GM12874 (cell line): ENCODE data around the gene HAVCR2.
A peak's percentile ranks its signal among the peaks of the same experiment; 100 is the strongest.

Experiments
- CTCF ChIP-seq: IDR thresholded peaks from 2 replicates; pipeline ENCODE4 v1.5.1; 2011; ENCODE audit warnings: low read depth, mild to moderate bottlenecking, control low read depth, low read length, moderate library complexity; ENCODE audit not compliant: insufficient read depth

The HAVCR2 gene

GRCh38 chr5:157085930-157086329, 22.9 kb downstream of the HAVCR2 start:
- TF ChIP-seq CTCF = no peak

DNA sequence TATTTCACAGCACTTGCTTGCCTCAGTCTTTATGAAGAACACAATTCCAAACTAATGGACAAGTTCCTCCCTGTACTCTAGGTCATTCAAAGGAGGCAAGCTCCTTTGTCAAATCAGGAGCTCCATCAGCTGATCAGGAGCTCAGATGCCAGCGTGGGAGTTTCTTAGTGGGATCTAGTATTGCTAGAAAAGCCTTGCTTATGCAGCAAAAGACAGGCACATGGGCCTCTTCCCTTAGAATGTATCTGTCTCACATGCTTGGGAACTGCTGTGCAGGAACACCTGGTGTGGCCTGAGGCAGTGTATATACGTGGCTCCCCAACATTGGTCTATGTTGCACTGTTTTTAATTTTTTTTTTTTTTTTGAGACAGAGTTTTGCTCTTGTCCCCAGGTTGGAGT, 28.6 kb downstream of the HAVCR2 start:
- TF ChIP-seq CTCF = no peak

DNA sequence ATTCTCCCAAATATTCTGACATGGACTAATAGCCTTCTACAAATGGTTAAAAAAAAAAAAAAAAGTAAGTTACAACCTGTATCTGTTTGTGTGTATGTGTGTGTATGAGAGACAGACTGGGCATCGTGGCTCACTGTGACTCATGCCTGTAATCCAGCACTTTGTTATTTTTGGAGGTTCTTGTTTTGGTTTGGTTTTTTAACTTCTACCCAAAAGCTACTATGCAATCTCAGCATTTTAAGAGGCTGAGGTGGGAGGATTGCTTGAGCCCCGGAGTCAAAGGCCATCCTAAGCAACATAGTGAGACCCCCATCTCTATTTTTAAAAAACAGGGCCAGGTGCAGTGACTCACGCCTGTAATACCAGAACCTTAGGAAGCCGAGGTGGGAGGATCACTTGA, 32.3 kb downstream of the HAVCR2 start:
- TF ChIP-seq CTCF = no peak

DNA sequence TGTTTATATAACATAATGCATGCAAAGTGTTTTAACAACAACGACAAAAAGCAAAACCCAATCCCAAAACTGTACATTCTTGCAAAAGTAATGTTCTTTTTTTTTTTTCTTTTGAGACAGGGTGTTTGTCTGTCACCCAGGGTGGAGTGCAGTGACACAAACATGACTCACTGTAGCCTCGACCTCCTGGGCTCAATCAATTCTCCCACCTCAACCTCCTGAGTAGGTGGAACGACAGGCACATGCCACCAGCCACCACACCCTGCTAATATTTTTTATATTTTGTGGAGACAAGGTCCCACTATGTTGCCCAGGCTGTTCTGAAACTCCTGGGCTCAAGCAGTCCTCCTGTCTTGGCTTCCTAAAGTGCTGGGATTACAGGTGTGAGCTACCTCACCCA, 36.3 kb downstream of the HAVCR2 start:
- TF ChIP-seq CTCF = no peak

DNA sequence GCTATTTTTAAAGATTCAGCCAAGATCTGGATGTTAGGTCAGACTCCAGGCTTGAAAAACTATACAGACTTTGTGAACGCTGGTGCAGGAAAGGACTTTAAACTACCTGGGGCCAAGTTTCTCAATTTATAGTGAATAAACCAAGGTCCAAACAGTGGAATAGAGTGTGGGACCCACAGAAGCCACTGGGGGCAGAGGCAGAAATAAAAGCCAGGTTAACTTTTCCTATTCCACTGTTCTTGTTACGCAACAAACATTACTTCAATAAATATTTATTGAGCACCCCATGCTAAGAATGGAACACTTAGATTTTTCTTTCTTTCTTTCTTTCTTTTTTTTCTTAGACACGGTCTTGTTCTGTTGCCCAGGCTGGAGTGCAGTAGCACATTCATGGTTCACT, 38.9 kb downstream of the HAVCR2 start:
- 0 out of 2 replicates have a peak, but pooled peaks have one; percentile 10 for TF ChIP-seq CTCF

GRCh38 chr5:157068785-157069184, 40.1 kb downstream of the HAVCR2 start:
- no peak for TF ChIP-seq CTCF

- no peak for TF ChIP-seq CTCF
Measured at GRCh38 chr5:157068339-157068738, 40.5 kb downstream of the HAVCR2 start.

GRCh38 chr5:157067005-157067404, 41.8 kb downstream of the HAVCR2 start:
- no peak for TF ChIP-seq CTCF
